SK-N-SH treated with all-trans-retinoic acid at 6 μM for 48 hours (cell line): ENCODE data around the gene CHCHD6.

Source experiments
- ATAC-seq: fragments of 200-7000 bp; cut with Tn5 transposase; 3 replicates; pipeline ENCODE4 v1.9.1; 2020; ENCODE audit warnings: mild to moderate bottlenecking, moderate library complexity
- ARNTL ChIP-seq: fragments of 450-650 bp; formaldehyde crosslinking; IDR thresholded peaks from 2 replicates; pipeline ENCODE4 v1.5.0; 2020; ENCODE audit warnings: low read depth, mild to moderate bottlenecking, moderate library complexity, borderline replicate concordance
- BACH2 ChIP-seq: fragments of 250-450 bp; sonication (Bioruptor Pico); IDR thresholded peaks from 2 replicates; pipeline ENCODE4 v1.9.0; 2021; ENCODE audit warnings: mild to moderate bottlenecking, borderline replicate concordance
- CREB5 ChIP-seq: fragments of 250-450 bp; sonication (Bioruptor Pico); IDR thresholded peaks from 2 replicates; pipeline ENCODE4 v1.5.1; 2020; ENCODE audit warnings: low read depth, mild to moderate bottlenecking, moderate library complexity
- CSDC2 ChIP-seq: fragments of 250-450 bp; sonication (Bioruptor Pico); IDR thresholded peaks from 2 replicates; pipeline ENCODE4 v1.5.0; 2020; ENCODE audit warnings: mild to moderate bottlenecking, moderate library complexity
- CSRNP3 ChIP-seq: fragments of 250-450 bp; sonication (Bioruptor Pico); IDR thresholded peaks from 2 replicates; pipeline ENCODE4 v1.5.1; 2021; ENCODE audit warnings: mild to moderate bottlenecking, moderate library complexity
- ESRRG ChIP-seq: fragments of 250-450 bp; sonication (Bioruptor Pico); IDR thresholded peaks from 2 replicates; pipeline ENCODE4 v1.6.1; 2021; ENCODE audit warnings: mild to moderate bottlenecking
- GLIS3 ChIP-seq: fragments of 250-450 bp; sonication (Bioruptor Pico); IDR thresholded peaks from 2 replicates; pipeline ENCODE4 v1.5.0; 2020; ENCODE audit warnings: mild to moderate bottlenecking, moderate library complexity
- ISL1 ChIP-seq: fragments of 250-450 bp; sonication (Bioruptor Pico); IDR thresholded peaks from 2 replicates; pipeline ENCODE4 v2.1.2; 2022; ENCODE audit warnings: mild to moderate bottlenecking, moderate library complexity
- OSR1 ChIP-seq: fragments of 250-450 bp; sonication (Bioruptor Pico); IDR thresholded peaks from 2 replicates; pipeline ENCODE4 v1.8.0; 2022; ENCODE audit warnings: moderate library complexity, mild to moderate bottlenecking, inconsistent platforms
- PATZ1 ChIP-seq: fragments of 250-450 bp; sonication (Bioruptor Pico); IDR thresholded peaks from 2 replicates; pipeline ENCODE4 v1.8.0; 2020; ENCODE audit warnings: mild to moderate bottlenecking, moderate library complexity, borderline replicate concordance
- POU6F1 ChIP-seq: fragments of 250-450 bp; sonication (Bioruptor Pico); IDR thresholded peaks from 2 replicates; pipeline ENCODE4 v1.8.0; 2021; ENCODE audit warnings: low read depth, mild to moderate bottlenecking, moderate library complexity, borderline replicate concordance
- PPARA ChIP-seq: fragments of 250-450 bp; sonication (Bioruptor Pico); IDR thresholded peaks from 2 replicates; pipeline ENCODE4 v1.5.0; 2020; ENCODE audit warnings: mild to moderate bottlenecking, borderline replicate concordance
- SNAI2 ChIP-seq: fragments of 250-450 bp; sonication (Bioruptor Pico); IDR thresholded peaks from 2 replicates; pipeline ENCODE4 v1.5.0; 2020; ENCODE audit warnings: mild to moderate bottlenecking, moderate library complexity
- TSHZ2 ChIP-seq: fragments of 250-450 bp; sonication (Bioruptor Pico); IDR thresholded peaks from 2 replicates; pipeline ENCODE4 v1.5.0; 2020; ENCODE audit warnings: mild to moderate bottlenecking, moderate library complexity
- ZFP3 ChIP-seq: fragments of 250-450 bp; sonication (Bioruptor Pico); IDR thresholded peaks from 2 replicates; pipeline ENCODE4 v1.5.0; 2020; ENCODE audit warnings: mild to moderate bottlenecking, moderate library complexity
- ZFP30 ChIP-seq: fragments of 450-650 bp; formaldehyde crosslinking; IDR thresholded peaks from 2 replicates; pipeline ENCODE4 v1.5.0; 2022; ENCODE audit warnings: mild to moderate bottlenecking, moderate library complexity
- ZNF565 ChIP-seq: fragments of 450-650 bp; formaldehyde crosslinking; conservative IDR thresholded peaks from 2 replicates; pipeline ENCODE4 v1.5.0; 2020; ENCODE audit warnings: low read depth, mild to moderate bottlenecking, moderate library complexity
- ZNF70 ChIP-seq: fragments of 450-650 bp; formaldehyde crosslinking; IDR thresholded peaks from 2 replicates; pipeline ENCODE4 v1.5.0; 2020; ENCODE audit warnings: mild to moderate bottlenecking, moderate library complexity
- ZNF8 ChIP-seq: fragments of 450-650 bp; formaldehyde crosslinking; IDR thresholded peaks from 2 replicates; pipeline ENCODE4 v1.5.0; 2020; ENCODE audit warnings: mild to moderate bottlenecking, moderate library complexity

Gene CHCHD6

GRCh38 chr3:127003175-127003555 lies 299.1 kb downstream of the CHCHD6 start:
- no peak for ATAC-seq
- TF ChIP-seq ESRRG (CRISPR knock-in tag) (no peak), CREB5 (CRISPR knock-in tag) (no peak), CSRNP3 (CRISPR knock-in tag) (no peak)

- ATAC-seq, result no peak
- TF ChIP-seq GLIS3 (CRISPR knock-in tag) (no peak), POU6F1 (CRISPR knock-in tag) (no peak), ESRRG (CRISPR knock-in tag) (no peak), ISL1 (no peak), ZFP3 (CRISPR knock-in tag) (no peak), ARNTL (CRISPR knock-in tag) (no peak), ZFP30 (CRISPR knock-in tag) (no peak), CREB5 (CRISPR knock-in tag) (no peak), CSRNP3 (CRISPR knock-in tag) (no peak), BACH2 (CRISPR knock-in tag) (no peak), PPARA (CRISPR knock-in tag) (no peak), ZNF565 (no peak), PATZ1 (CRISPR knock-in tag) (no peak)
- TF ChIP-seq, all 23 proteins: peak for 0
Measured at GRCh38 chr3:127003601-127004280, 299.7 kb downstream of the CHCHD6 start.

GRCh38 chr3:127004641-127005397 lies 300.8 kb downstream of the CHCHD6 start:
- no peak for ATAC-seq
- no peak for TF ChIP-seq ZNF8 (CRISPR knock-in tag)
- TF ChIP-seq ISL1, result no peak
- no peak for TF ChIP-seq CSRNP3 (CRISPR knock-in tag)
- no peak for TF ChIP-seq ZNF565
- no peak for TF ChIP-seq SNAI2
- no peak for TF ChIP-seq ZNF70
- no peak for TF ChIP-seq CREB5 (CRISPR knock-in tag)
- TF ChIP-seq PPARA (CRISPR knock-in tag), result no peak
- no peak for TF ChIP-seq ESRRG (CRISPR knock-in tag)
- no peak for TF ChIP-seq ZFP3 (CRISPR knock-in tag)
- no peak for TF ChIP-seq TSHZ2 (CRISPR knock-in tag)
- TF ChIP-seq CSDC2, result no peak
- TF ChIP-seq OSR1 (CRISPR knock-in tag), result no peak
